ENCODE data around the gene KCNH1.
A peak's percentile ranks its signal among the peaks of the same experiment; 100 is the strongest.

Gene KCNH1

DNA sequence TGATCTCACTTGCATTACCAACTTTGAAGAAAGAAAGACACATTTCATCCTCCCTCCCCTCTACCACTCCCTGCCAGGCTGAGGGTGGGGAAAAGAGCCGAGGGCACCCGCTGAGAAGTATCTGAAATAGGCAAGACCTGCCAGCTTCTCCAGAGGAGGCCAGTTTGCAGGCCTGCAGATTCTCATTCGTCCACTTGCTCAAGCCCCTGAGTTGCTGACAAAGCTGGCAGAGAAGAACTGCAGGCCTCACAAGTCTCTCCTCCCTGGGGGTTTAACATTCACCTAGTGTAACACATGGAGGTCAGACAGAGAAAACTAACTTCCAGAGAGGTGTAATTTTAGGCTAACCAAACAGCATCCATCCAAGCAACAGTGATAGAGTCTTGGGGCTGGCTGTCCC is 428.9 kb downstream of the KCNH1 start:
- no peak for DNase-seq

DNA sequence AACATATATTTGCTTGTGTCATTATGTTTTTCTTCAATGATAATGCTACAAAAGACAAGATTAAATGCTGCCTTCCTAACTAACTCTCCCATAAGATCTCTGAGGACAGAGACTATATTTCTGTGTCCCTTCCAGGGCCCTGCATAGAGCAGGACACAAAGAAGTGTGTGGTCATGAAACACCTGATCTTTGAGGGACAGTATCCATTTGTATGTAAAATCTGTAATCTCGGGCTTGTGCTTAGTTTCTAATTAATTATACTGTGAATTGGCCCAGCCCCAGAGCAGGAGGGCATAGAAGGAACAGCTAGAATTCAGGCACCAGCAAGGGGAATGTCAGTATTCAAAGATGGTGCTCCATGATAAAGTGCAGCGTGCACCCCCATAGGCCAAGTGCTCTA is 430.4 kb downstream of the KCNH1 start:
- no peak for DNase-seq

DNA sequence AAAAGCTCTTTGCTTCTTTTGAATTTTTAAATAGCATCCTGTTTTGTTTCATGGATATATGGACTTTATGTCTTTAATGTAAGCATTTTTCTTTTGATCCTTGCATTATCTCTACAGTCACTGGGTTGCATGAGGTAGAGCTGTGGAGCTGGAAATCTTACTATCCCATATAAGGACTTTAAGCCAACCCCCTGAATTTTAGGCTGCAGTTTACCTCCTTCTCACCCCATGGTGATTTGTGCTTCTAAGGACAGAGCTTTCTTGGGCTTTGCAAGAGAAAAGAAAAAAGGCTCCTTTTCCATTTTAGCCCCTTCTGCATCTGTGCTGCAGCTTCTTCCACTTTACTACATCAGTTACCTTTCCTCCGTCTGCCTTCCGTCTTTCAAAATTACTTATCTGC is 431.4 kb downstream of the KCNH1 start:
- no peak for DNase-seq

DNA sequence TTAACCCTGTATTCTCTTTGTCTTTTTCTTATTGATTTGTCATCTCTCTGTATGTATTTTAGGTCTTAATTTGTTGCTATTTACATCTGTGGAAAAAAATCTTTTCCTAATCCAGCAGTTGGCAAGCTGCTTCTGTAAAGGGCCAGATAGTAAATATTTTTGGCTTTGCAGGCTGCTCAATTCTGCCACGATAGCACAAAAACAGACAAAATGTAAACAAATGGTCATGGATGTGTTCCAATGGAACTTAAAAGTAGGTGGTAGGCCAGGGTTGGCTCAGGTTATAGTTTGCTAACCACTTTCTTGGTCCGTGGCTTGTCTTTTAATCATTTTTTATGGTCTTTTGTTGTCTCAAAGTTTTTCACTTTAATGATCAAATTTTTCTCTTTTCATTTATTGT is 433.4 kb downstream of the KCNH1 start:
- DNase-seq: no peak

DNA sequence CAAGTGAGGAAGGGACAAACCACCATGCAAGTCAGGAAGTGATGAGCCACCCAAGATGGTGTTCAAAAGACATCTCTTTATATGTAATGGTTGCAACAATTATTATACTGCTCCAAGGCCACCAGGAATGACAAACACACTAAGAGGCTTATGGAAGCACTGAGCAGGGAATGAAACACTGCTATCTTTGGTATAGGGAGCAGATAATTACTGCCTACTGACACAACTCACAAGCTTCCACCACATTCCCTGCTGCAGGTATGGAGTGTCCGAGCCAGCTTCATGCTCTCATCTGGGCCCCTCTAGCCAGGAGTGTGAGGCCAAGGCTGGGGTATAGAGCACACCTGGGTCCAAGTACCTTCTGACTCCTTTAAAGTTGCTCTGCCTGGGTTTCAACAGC is 433.9 kb downstream of the KCNH1 start:
- no peak for DNase-seq

DNA sequence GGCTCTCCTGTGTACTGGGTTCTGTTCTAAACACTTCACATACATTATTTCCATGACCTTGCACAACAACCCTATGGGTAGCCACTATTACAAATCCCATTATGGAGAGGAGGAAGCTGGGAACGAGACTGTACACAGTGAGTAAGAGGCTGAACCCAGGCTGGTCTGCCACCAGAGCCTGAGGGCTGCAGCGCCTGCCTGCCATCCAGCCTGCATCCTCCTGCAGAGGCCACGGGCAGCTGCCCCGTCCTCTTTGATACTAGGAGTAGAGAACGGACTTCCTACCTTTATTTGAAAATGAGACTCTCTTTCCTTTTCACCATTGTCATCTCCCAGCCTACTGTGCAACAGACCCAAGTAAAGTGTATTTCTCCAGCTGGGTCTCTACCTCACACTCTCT is 435.3 kb downstream of the KCNH1 start:
- no peak for DNase-seq

DNA sequence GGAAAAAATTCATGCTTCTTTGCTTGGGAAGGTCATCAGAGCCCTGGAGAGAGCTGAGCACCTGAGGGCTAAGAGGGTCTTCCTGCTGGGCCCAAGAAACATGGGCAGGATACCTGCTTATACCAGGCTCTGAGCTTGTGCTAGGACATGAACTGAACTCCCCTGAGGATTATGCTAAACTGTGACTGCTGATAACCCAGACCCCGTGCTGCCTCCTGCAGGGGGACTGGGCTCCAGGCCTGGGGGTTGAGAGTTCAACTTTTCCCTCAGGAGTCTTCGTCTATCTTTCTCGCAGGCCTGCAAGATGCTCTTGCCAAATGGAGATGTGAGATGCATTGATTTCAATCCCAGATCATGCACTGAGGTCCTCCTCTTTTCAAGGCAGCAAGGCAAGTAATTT is 436.8 kb downstream of the KCNH1 start:
- DNase-seq: no peak

DNA sequence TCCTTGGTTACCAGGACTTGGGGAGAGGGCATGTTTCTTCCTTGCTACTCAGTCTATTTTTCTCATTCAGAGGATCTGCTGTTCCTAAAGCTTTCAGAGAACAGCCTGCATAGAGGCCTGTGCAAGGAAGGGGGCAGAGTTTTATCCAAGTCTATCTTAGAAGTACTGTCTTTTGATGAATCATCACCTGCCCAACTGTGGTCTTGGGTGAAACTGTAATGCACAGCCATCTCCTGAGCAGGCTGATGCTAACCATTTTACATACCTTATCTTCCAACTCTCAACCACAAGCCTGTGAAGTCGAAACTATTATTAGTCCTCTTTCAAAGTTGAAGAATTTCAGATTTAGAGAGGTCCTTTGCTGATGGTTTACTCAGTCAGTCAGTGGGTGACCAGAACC is 437.2 kb downstream of the KCNH1 start:
- peak; percentile 20 for DNase-seq

DNA sequence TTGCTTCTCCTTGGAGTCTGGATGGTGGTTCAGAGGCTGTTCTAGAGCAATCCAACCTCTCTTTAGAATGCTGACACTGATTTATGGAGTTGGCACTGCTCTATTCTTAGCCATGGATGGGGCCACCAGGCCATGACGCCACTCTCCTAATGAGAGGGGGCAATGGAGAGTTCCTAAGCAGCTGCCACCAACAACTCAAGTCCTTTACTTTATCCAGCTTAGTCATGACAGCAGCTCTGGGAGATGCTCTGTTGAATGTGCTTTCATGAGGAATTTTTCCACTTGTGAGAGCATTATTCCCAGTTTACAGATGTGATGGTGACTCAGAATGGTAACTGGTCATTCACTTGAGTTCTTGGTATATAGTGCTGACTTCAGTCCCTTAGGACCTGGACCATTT is 438.9 kb downstream of the KCNH1 start:
- DNase-seq: no peak

DNA sequence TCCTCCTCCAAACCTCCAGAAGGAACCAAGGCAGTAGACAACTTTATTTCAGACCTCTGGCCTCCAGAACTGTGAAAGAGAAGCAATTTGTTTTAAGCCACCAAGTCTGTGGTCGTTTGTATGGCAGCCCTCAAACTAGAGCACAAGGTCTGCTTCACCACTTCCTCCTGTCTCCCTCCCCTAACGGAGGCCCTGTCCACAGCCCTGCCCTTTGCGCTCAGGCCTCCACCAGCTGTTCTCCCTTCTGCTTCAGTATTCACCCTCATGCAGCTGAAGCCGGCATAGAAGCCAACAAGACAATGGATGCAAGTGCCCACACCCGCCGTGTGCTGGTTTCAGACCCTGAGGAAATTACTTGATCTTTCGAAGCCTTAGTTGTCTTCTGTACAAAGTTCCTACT is 441.2 kb downstream of the KCNH1 start:
- peak; percentile 62 for DNase-seq

DNA sequence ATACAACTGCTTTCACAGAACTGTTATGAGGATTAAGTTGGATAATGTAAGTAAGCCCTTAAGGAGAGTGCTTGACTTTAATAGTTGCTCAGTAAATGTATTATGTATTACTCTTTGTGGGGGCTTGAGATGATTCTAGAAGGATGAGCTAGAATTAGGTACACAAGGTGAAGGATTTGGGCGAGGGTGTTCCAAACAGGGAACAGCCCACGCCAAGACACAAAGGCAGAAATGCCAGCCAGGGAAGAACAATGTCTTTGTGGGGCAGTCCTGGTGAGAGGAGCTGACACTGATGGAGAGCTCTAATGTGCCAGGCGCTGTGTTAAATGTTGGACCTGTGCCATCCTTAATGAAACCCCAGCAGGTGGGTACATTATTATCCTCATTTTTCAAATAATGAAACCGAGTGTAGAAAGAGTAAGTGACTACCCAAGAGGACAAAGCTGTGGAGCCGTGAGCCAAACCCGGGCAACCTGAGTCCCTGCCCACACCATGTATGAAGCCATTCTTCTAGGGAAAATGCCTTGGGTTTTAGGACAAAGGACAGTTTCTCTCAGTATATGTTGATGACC is 442.8 kb downstream of the KCNH1 start:
- DNase-seq: no peak

DNA sequence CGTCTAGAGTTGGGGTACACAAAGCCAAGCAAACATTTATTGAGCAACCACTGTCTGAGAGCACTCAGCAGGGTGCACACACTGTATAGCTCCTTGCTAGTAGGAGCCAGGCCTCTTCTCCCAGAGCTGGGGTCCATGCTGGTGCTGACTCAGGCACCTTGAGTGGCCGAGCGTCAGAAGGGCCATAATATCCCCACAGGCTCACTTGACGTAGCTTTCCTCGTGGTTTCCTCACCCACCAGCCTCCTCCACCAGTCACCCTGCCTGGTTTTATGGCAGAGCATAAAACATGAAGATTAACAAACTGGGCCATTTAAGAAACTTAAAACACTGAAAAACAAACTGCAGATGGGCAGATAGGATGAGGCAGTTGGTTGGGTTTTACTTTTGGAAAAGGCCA is 443.7 kb downstream of the KCNH1 start:
- no peak for DNase-seq

DNA sequence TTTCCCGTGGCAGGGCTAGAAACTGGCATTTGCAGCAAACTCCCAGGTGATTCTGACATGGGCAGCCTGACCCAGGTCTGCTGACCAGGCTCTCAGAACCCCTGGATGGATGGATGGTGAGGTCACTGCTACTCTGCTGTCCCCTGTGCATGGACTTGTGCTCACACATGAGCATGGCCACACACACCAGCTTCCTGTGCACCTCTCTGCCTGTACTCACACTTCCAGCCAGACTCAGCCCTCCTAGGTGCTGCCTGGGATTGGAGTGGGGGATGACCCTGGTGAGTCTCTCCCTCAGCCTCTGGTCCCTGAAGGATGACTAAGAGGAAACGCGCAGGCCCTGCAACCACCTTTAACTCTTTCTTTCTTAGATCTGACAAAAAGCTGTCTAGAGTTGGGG is 444.1 kb downstream of the KCNH1 start:
- no peak for DNase-seq

DNA sequence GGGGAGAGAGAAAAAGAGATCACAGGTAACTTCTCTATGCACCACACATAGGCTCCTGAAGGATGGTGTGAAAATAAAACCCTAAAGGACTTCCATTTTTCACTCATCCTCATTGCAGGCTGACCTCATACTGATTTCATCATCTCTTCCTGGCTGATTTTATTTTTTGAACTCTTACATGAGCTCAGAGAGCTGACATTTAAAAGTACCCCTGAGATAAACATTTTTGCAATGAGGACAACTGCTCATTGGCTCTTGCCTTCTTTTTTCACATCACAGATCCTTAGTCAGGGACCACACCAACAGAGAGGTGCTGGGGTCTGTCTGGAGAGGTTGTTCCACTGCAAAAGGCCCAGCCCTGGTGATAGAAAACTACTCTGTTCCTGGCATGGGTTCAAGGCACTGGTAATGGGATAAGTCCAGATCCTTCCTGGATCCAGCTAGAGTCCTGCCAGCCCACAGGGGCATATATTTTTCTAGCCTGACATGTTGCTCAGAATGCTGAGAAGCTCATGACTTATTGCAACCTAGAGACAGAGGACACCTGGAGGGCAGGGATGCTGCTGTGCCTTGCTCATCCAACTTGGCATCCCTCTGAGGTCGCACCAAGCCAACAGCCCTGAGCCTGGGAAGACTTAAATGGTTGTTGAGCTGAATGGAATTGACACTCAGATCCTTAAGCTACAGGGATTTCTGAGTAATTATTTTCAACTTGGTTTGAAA is 445.3 kb downstream of the KCNH1 start:
- DNase-seq: no peak

DNA sequence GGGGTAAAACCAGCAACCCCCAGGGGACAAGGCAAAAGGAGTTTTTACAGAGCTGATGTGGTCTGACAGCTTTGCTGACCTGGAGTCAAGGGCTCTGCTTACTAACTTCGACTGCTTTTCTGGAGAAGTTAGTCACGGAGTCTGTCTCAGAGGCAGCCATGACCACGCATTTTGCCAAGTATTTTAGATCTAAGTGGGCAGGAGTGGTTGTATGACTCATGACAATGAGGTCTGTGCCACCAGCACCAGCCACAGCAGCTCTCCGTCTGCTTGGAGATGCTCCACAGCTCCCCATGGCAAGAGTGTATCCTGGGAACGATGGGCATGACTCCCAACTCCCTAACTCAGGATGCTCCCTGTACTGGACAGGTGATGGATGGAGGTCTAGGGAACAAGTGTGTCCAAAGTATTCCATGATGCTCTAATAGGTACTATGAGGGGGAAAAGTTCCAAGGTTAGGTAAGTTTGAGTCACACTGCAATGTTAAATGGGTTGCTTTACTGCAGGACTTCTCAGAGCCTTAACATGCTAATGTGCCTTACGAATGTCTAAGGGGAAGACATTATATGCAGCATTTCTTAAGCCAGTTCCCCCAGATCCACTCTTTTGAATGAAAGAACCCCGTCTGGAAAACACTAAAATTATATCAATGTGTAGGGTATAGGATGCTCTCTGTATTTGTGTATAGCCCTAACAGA is 446.2 kb downstream of the KCNH1 start:
- no peak for DNase-seq

DNA sequence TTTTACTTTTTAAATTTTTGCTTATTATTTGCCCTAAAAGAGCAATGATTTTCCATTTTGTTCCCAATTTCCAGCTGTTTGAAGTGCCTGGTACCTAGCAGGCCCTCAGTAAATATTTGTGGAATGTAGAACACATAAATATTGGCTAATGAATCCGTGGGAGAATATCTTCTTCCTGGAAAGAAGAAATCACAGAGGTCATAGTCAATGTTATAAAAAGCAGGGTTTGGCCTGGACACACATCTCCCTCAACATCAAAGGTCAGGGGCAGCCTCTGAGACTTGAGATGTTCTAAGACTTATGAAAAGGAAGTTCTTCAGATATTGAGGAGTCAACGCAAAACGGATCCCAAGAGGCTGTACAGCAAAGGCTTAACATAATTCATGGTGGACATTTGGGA is 447.1 kb downstream of the KCNH1 start:
- DNase-seq: no peak

DNA sequence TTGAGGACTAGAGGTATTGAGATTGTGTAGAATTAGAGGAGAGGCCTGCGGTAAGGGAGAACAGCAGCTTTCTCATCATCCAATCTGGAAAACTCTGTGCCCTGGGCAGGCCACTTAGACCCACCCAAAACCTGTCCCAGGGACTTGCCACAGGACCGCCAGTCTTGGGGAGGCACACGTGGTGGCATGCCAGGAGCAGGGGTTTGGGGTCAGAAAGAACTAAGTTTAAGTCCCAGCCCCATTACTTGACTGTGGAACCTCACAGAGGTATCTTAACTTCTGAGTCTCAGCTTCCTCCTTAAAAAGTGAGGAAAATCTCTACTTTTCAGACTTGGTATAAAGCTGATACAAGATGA is 448.7 kb downstream of the KCNH1 start:
- no peak for DNase-seq

DNA sequence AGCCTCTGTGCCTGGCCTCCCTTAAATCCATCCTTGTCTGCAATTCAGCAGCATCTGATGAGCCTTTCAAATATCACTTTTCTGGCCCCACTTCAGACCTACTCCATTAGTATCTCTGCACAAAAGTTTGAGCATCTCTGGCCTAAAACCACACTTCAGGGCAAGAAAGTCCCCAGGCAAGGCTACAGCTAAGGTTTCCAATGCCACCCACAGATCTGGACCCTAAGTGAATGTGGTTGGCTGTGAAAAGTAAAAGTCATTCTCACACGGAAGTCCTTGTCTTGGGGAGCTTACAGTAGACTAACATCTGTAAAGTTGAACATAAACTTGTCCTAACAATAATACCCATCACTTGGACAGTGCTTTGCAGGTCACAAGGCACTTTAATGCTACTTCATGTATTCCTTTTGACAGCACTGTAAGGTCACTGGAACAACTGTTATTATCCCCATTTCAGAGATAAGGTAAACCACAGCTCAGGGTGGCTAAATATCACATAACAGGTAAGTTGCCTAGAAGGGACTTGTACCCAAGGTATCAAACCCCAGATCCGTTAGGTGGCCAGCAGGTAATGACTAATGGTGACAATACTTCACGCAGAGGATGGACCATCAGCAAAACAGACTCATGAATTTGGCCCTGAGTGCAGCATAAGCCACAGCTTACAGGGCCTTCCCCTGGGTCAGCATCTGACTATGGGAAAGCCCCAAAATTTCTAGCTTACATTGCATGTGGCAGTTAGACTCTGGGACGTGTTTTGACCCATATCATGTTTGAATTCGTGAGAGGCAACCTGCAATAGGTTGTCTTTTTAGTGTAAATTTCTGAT is 449.3 kb downstream of the KCNH1 start:
- no peak for DNase-seq

DNA sequence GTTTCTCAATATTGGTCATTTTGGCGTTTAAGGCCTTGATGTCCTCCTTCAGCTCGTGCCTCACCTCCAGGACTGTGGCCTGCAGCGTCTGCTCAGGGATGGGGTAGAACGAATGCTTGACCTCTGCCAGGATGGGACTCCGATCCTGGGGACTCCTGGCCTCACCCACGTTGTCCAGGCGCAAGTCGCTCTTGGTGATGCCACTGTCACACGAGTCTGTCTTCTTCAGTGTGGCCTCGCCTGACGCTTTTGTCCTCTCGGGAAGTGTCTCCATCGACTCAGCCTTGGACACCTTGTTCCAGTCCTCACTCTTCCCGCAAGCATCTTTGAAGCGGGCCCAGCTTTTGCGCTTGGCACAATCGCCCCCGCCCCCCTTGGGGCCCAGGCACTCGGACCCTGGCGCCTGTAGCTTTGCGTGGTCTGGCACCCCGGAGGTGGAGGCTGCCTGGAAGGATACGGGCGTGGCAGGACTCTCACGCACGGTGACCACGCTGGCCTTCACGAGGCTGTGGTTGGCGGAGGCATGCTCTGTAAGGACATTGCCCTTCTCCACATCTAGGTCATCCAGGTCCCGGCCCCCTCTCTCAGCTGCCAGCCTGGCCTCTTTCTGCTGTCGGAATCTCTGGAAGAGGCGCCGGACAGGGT is 450.4 kb downstream of the KCNH1 start:
- no peak for DNase-seq

DNA sequence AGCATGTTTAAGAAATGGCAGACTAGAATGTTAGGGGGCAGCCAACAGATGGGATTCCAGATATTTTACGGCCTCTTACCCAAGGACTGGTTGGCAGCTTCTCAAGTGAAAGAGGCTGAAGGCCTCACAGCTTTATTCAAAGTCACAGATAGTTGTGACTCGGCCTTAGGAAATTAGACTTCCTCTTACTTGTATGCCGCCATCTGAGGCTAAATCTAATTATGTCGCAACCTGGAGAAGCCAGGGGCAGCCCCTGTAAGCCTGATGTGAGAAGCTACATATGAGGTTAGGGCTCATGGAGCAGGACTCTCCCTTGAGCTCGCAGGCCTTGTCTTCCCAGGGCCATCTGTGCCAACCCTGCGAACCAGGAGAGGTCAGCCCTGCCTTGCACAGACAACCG is 452.8 kb downstream of the KCNH1 start:
- peak; percentile 75 for DNase-seq

DNA sequence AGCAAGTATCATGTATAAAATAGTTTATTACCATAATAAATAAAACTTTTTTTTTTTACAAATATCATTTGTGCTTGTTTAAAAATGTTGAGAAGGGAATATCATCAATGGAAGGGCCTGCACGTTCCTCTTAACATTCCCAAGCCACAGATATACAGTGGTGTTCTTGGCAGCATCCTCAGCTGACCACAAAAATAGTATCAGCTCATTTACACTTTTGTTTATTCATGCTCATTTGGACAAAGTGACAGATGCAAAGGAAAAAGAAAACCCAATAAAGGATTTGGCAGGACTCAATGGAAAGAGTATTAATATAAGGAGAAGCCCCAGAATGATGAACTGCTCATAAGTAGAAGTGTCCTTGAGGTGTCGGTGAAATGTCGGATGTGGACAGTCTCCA is 455.6 kb downstream of the KCNH1 start:
- no peak for DNase-seq

DNA sequence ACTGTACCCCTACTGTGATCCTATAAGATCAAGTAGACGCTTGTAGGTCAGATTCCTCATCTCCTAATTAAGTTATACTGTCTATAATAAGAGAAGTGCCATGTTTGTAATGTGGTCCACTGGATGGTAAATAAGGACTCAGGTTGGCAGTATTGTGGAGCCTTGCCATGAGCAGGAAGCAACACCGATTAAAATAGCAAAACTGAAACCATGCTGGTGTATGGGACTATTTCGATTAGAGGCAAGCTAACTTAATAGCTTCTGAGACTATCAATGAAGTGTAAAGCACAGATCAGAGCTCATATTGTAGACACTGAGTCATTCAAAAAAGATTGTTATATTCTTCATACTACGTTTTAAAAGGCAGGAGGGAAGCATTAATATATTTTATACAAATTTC is 456.4 kb downstream of the KCNH1 start:
- DNase-seq: no peak

DNA sequence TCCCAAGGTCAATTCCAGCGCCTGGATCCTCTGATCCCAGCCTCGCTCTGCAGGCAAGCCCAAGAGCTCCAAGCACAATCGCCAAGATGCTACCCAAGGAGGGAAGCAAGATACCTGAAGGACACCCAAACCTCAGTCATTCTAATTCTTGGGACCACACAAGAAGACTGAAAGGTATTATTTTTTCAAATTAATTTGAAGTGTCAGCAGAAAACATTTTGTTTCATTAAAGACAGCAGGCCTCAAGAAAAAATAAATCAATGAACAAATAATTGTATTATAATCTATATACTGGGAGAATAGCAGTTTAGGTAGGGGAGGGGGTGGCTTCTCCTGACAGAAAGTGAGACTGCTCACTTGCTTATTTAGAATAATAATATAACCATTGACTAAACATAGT is 457.4 kb downstream of the KCNH1 start:
- no peak for DNase-seq

All from hematopoietic multipotent progenitor cell treated with erythropoietin and hydrocortisone succinate and interleukin-3 and kit ligand, for 6 days (in vitro differentiated cells).